AG09309 (cell line): ENCODE results near the gene TMPRSS4.

Experiments
- DNase-seq: peaks from one replicate; pipeline ENCODE4 v3.0.0-alpha.2; 2010; ENCODE audit warnings: low read depth
- H3K4me3 ChIP-seq: 2 replicates; pipeline ENCODE4 v1.5.1; 2011; ENCODE audit warnings: mild to moderate bottlenecking, low read depth, low read length, moderate library complexity; ENCODE audit not compliant: control insufficient read depth
- TF ChIP-seq, protein P1 (sequence below): IDR thresholded peaks from 2 replicates; pipeline ENCODE4 v1.5.1; 2011; ENCODE audit warnings: mild to moderate bottlenecking, low read depth, low read length, inconsistent platforms; ENCODE audit not compliant: insufficient read depth, control insufficient read depth; ENCODE audit errors: missing control alignments

Gene TMPRSS4

DNA sequence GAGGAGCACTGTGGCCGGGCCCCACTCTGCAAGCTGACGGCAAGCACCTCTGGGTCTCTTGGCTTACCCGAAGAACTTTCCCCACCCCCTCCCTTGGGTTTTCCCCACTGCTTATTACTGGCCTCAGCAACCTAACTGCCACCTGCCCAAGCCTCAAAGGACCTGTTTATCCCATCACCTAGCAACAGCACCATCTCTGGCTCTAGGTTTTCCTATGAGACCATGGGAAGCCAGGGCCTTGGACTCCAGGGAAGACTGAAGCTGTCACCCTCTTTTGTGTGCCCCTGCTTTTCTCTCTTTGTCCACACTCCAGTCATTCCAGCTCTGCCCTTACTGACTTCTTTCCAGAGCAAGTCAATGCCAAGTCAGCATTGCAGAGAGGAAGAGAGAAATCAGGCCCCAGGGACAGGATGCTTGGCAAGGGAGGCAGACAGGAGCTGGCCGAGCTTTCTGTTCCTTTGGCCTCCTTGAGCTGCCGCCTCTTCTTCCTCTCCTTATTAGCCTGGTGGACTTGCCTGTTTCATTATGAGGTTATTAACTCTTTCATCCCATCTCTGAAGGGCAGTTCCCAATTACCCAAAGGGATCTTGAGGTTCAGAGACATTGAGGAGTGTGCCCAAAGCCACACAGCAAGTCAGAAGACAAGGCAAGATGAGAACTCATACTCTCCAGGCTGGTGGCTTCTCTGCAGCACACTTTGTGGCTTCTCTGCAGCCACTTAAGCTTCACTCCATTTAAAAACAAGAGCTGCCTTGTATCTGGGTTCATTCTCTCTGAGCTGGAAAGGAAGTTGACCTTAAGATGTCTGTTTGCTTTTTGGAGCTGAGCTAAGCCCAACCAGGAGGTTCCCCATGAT is 10.3 kb downstream of the TMPRSS4 start, which contains the start of gene SMIM35:
Gene SMIM35, minus strand, starts transcription at position 51 of the 856 bp plus-strand sequence. CDS start 206 bp downstream, outside the sequence.
- H3K4me3 ChIP-seq, result no peak within 1 kb of the TSS
- no peak for DNase-seq
- TF ChIP-seq, protein P1, sequence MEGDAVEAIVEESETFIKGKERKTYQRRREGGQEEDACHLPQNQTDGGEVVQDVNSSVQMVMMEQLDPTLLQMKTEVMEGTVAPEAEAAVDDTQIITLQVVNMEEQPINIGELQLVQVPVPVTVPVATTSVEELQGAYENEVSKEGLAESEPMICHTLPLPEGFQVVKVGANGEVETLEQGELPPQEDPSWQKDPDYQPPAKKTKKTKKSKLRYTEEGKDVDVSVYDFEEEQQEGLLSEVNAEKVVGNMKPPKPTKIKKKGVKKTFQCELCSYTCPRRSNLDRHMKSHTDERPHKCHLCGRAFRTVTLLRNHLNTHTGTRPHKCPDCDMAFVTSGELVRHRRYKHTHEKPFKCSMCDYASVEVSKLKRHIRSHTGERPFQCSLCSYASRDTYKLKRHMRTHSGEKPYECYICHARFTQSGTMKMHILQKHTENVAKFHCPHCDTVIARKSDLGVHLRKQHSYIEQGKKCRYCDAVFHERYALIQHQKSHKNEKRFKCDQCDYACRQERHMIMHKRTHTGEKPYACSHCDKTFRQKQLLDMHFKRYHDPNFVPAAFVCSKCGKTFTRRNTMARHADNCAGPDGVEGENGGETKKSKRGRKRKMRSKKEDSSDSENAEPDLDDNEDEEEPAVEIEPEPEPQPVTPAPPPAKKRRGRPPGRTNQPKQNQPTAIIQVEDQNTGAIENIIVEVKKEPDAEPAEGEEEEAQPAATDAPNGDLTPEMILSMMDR, result no peak

DNA sequence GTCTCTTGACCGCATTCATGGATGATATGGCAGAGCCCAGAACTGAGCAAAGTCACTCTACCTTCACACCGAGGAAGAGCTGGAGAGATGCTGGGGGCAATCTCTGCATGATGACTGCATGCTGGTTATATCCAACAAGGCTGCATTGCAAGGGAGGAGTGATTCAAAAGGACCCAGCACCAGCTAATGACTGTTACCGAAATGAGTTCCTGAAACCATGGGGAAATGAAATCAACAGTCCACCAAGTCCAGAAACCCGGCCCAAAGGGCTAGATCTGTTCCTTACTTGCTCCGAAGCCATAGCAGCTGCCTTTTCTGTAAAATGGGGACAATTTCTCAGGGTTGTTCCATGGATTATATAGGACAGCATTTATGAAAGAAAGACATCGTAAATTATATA is 11.1 kb downstream of the TMPRSS4 start:
- no peak overlapping the region for H3K4me3 ChIP-seq
- no peak for DNase-seq
- TF ChIP-seq, protein P1, result no peak

DNA sequence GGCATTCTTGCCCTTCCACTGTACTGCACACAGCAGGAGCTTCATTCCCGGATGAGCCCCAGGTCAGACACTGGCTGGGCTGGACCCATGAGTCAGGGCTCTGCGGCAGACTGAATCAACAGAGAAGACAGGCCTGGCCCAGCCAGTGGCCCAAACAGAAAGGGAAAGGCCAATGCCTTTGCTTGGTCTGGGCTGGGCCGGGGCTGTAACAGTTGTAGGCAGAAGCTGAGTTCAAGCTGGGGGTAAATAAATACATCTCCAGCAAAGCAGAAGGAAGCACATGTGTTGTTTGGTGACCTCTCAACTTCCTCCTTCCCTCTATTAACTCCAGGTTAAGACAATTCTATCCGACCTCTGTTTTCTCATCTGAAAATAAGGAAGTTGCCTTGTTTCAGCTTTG is 11.7 kb downstream of the TMPRSS4 start:
- H3K4me3 ChIP-seq, result no peak overlapping the region
- TF ChIP-seq, protein P1, result no peak
- DNase-seq, result no peak

DNA sequence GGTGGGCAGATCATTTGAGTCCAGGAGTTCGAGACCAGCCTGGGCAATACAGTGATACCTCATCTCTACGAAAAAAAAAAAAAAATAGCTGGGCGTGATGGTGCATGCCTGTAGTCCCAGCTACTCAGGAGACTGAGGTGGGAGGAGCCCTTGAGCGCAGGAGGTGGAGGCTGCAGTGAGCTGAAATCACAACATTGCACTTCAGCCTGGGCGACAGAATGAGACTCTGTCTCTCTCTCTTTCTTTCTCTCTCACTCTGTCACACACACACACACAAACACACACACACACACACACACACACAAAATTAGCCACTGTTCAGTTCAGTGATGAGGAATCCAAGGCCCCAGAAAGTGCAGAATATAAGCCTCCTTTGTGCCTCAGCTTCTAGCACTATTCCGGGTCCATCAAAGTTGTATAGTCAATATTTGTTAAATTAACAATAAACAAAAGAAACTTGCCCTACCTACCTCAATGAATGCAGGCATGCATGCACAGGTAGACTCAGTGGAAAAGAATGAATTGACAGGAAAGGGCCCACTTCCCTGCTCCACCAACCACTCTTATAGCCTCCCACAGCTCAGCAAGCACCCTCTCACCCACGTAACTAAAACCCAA is 13.8 kb downstream of the TMPRSS4 start:
- H3K4me3 ChIP-seq, result no peak overlapping the region
- no peak for DNase-seq
- TF ChIP-seq, protein P1, result no peak

DNA sequence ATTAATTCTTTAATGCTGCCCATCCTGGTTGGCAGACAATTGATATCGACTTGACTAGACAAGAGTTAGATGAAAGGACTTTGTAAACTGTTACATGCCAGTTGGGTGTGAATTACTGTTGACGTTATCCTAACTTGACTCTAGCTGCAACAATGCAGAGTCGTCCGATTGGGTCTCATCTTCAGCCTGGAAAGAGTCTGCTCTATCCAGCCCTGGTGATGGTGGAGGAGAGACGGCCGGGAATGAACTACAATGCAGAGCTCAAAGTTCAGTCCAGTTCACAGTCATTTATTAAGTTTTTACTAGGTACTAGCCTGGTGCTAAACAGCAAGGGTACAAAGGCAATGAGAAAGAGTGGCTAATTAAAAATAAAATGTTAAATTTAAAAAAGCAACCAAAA is 14.8 kb downstream of the TMPRSS4 start:
- TF ChIP-seq, protein P1, result no peak
- H3K4me3 ChIP-seq, result no peak overlapping the region
- no peak for DNase-seq

- H3K4me3 ChIP-seq, result no peak overlapping the region
- no peak for DNase-seq
- TF ChIP-seq, protein P1, result no peak
Observed at GRCh38 chr11:118092907-118093571, 16.2 kb downstream of the TMPRSS4 start.
